ENCODE measurements around the gene SH3BP5L.
"Not testable (repeated sequence)": the region's sequence is repeated elsewhere in the genome, so short reads cannot be mapped to it uniquely, and the experiment has no call there.

The SH3BP5L gene

DNA sequence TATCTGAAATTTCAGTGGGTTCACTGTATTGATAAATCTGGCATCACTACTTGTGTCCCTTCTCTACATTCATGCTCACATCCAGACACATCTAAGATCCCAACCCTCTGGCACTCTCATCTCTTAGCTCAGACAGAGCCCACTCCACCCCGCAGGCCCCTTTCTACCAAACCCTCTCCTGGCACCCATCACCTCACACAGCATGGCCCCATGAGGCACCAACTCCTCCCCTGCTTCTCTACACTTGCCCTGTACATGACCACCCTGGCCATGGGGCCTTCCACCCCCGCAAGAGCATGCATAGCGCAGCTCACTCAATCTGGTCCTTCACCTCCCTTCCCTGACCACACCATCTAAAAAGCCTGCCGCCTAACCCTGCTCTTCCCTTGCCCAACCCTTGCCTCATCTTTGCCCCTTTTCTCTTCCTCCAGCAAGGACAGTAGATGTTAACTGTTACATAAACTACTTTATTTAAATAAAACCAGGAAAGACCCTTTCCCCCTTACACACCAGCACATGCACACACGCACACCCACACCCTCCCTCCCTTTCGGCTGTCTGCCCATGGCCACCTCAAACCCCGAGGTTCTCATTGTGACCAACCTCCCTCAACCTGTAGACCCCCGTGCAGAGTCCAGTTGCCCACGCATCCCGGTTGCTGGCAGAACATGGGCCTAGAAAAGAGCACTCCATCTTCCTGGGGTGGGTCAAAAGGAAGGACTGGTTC is 15.6 kb downstream of the SH3BP5L start:
- no peak for DNase-seq (ENCODE audit: low read depth)

DNA sequence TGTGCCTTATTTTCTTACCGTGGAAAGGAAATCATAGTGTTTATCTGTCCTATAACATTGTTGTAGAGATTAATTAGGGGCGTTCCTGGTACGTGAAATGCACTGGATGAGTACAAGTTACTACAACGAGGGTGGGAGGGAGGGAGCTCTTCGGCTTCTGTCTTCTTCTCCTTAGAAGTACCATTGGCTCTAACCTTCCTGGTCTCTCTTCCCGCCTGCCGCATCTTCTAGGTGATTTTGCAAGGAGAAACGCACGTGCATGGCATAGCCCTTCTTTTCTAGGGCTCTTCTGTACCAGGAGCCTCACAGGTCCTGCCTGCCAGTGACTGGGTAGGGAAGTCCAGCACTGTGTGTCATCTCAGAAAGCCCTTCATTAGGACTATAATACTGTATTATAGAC is 16.8 kb downstream of the SH3BP5L start:
- DNase-seq (ENCODE audit: low read depth), result no peak

DNA sequence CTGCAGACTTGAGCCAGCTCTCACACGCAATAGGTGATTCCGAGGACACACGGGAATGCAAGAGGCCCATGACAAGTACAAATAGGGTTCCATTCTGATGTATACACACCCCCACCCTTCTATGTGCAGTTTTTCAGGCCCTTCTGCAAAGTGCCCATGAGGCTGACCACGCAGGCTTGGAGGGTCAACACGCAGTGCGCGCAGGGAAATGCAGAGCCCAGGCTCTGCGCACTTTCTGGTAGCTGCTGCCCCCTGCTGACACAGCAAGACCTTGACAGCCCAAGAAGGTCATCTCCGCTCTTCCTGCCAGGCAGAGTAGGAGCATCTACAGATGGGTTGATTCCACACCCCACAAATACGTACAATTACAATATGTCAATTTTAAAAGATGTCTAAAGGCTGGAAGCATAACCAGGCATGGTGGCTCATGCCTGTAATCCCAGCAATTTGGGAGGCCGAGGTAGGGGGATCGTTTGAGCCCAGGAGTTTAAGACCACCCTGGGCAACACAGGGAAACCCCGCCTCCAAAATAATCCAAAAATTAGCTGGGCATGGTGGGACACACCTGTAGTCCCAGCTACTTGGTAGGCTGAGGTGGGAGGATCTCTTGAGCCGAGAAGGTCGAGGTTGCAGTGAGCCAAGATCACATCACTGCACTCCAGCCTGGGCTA is 18.5 kb downstream of the SH3BP5L start:
- no peak for DNase-seq (ENCODE audit: low read depth)

DNA sequence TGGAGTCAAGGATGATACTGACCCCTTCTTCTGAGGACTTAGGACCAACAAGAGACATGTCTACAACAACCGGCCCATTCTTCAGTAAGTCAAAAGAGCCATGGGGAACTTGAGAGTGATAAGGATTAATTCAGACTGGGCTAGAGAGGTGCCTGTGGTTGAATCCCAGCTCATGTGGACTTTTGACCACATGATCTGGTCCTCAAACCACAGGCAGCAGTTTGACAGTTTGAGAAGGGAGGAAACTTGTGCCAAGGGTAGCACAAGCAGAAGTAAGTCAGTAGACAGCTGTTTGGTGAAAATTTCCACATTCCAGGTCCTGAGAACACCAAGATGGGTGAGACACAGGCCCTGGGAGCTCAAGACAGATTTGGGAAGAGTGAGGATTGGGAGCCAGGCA is 19.8 kb downstream of the SH3BP5L start:
- peak; percentile 80 for DNase-seq (ENCODE audit: low read depth)

DNA sequence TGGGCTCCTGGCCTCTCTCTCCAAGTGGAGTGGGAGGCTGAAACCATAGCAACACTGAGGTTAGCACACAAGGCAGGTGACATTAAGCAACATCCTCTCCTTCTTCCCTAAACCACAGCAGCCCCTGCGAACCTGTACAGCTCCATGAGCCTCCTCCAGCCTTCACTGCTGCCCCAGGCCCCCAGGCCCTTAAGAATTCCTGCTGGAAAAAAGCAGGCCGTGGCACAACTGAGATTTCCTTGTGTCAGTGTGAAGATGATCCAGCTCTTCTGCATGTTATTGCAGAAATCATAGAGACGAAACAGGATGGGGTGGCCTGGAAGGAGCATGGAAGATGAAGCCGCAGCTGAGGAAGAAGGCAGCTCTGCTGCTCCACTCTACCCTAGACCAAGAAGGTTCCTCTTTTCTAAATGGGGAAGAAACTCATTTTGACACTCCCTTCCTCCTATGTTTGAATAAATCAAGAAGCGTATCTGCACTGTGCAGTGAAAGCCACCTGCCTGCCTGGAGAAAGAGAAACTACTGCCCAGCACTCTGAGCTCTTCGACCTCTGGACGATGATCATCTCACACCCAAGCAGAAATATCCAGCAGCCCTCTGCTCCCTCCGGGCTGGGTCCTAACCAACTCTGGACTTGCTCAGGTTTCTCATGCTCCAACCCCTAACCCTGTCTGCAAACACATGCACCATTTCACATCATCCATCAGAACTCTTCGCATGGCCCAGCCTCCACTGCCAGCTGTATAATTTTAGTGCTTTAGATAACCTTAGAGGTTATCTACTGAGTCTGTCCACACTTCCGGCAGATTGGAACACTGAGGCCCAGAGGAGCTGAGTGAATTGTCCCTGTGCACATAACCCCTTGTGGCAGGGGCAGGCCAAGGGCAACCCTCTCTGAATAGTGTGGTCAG is 20.7 kb downstream of the SH3BP5L start:
- DNase-seq (ENCODE audit: low read depth), result peak; percentile 56

DNA sequence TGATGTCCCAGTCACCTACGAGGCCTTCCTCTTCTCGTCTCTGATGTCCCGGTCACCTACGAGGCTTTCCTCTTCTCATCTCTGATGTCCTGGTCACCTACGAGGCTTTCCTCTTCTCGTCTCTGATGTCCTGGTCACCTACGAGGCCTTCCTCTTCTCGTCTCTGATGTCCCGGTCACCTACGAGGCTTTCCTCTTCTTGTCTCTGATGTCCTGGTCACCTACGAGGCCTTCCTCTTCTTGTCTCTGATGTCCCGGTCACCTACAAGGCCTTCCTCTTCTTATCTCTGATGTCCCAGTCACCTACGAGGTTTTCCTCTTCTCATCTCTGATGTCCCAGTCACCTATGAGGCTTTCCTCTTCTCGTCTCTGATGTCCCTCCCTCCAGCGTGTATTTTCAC is 22.2 kb downstream of the SH3BP5L start:
- not testable (repeated sequence) for DNase-seq (ENCODE audit: low read depth)

DNA sequence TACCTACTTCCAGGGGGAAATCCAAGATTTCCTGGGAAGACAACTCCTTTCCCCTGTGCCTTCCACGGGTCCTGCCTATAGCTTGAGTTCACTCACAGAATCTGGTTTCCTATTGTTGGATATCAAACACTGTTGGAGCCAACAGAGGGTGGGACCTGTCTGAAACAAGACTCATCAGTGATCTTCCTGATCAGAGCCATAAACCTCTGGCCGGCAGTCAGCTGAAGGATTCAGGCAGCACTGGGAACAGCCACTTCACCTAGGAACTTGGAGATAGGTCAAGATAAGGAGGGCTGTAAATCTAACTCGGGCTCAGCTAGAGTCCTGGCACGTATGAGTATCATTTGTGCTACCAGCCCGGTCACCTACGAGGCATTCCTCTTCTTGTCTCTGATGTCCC is 23.3 kb downstream of the SH3BP5L start:
- no peak for DNase-seq (ENCODE audit: low read depth)

DNA sequence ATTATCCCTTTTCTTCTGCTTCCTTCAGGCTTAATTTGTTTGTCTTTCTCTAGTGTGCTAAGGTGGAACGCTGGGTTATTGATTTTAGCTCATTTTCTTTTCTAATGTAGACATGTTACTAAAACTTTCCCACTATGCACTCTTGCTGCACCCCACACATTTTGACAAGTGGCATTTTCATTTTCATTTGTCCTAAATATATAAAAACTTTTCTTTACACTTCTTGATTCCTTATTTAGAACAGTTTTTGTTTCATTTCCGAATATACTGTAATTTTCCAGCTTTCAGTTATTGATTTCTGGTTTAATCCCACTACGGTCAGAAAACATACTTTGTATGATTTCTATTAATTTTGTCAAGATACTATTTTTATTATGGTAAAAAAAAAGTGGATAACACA is 25.3 kb downstream of the SH3BP5L start:
- no peak for DNase-seq (ENCODE audit: low read depth)

DNA sequence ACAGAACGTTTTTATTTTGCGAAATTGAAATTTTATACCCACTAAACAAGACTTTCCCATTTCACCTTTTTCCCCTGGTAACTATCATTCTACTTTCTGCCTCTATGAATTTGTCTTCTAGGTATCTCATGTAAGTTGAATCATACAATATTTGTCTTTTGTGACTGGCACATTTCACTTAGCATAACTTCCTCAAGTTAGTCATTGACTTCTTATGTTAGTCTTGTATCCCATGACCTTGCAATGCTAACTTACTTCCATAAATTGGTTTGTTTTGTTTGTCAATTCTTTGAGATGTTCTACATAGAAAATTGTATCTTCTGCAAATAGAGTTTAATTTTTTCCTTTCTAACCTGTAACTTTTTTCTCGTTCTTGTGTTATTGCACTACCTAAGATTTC is 26.9 kb downstream of the SH3BP5L start:
- DNase-seq (ENCODE audit: low read depth), result no peak

DNA sequence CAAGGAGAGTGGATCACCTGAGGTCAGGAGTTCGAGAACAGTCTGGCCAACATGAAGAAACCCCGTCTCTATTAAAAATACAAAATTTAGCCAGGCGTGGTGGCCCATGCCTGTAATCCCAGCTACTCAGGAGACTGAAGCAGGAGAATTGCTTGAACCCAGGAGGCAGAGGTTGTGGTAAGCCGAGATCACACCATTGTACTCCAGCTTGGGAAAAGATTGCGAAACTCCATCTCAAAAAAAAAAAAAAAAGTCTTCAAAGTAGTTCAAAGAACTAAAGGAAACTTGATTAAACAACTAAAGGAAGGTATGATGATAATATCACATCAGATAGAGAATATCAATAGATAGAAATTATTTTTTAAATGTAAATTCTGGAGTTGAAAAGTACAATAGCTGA is 31.1 kb downstream of the SH3BP5L start:
- not testable (repeated sequence) for DNase-seq (ENCODE audit: low read depth)

DNA sequence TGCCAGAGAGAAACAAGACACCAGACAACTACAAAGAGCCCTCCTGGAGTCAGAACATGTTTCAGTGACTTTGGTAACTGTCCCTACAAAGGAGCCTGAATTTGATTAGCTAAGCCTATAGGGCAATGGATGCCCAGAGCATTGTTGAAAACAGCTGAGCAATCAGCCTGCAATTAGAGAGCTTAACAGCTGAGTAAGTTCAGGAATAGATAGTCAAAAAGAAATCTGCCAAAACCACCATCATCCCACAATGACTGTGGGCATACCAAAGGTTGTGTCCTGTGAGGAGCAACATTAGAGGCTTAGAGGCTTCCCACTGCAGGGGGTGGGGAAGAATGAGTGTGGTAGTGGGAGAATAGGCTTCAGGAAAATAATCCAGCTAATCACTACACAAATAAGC is 32.1 kb downstream of the SH3BP5L start:
- DNase-seq (ENCODE audit: low read depth), result no peak

DNA sequence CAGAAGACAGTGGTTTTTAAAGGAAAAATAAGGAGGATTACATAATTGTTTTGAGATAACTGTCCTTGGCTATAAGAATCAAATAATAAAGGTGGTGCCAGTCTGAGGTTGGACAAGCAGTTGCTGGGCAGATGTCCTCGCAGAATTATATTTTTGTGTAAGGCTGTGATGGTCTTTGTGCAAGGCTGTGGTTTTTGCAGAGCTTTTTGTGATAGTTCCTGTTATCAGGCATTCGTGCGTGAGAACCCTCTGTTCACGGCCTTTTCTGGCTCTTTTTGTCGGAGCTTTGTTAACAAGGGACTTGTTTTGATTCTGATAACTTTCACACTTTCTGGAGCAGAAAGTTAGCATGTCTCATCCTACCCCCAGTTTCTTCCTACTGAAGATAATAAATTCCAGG is 33.4 kb downstream of the SH3BP5L start:
- no peak for DNase-seq (ENCODE audit: low read depth)

DNA sequence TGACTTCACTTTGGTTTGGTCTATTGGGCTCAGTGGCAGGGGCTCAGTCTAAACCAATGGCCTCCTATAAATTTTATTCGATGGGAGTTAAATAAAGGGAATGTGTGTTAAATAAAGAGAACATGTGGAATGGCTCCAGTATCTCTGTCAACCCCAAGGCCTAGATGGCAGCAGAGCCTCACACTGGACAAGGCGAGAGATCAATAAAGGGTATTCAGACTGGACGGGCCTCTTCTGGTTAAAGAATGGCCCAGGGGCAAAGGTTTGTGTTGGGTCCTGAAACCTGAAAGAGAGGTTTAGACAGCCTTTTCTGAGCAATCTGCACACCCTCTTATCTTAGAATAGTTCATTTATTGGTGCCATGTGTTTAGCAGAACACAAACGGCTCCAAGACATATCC is 34.7 kb downstream of the SH3BP5L start:
- no peak for DNase-seq (ENCODE audit: low read depth)

DNA sequence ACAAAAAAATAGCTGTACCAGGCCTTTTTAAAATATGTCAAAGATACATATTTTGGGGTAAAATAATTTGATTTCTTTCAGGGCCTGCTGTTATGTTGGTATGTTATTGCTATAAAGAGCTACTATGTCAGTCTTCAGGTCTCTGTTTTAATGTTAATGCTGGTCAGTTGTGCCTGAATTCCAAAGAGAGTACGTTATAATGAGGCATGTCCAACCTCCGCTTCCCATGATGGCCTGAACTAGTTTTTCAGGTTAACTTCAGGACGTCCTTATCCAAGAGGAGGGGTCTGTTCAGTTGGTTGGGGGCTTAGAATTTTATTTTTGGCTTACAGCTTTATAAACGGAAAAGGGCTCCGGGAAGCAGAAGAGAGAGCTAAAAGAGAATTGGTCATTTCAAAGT is 35.3 kb downstream of the SH3BP5L start:
- DNase-seq (ENCODE audit: low read depth), result no peak

DNA sequence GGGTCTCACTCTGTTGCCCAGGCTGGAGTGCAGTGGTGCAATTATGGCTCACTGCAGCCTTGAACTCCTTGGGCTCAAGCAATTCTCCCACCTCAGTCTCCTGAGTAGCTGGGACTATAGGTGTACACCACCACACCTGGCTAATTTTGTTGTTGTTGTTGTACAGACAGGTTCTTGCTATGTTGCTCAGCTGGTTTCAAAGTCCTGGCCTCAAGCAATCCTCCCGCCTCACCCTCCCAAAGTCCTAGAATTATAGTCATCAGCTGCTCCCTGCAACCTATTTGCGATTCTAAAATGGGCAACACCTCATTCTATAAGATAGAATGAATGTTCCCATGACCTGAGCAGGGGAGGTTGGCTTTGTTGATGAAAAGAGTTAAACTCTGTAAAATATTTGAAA is 36.4 kb downstream of the SH3BP5L start:
- DNase-seq (ENCODE audit: low read depth), result not testable (repeated sequence)

DNA sequence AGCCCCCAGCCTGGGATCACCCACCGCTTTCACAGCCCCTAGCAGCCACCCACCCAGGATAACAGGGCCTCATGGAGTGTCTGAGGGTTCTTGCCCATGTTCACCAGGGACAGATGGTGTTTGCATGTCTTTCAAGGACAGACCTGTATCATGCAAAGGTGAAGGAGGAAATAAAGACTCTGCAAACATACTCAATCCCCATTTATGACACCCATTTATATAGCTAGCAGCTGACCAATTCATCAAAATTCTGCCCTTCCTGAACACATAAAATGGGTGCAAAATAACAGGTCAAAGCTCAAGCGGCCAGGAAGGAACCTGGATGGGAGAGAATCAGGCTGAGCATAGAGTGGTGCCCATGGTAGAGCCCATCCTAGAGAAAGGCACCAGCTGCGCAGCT is 37.4 kb downstream of the SH3BP5L start:
- no peak for DNase-seq (ENCODE audit: low read depth)

DNA sequence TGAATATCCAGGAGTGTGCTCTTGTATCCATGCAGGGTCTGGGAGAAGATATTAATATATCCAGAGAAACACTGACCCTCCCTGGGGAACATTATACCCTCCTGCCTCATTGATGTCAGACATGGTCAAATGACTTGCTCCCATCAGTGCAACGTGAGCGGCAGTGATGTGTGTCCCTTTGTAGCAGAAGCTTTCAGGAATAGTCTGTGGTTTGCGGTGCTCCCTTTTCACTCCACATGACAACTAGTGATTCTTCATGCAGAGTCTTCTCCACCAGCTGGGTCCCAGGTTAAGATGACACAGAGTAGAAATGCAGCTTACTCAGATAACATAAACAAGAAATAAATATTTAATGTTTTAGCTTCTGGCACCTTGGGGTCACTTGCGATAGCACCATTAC is 38.3 kb downstream of the SH3BP5L start:
- DNase-seq (ENCODE audit: low read depth), result no peak

DNA sequence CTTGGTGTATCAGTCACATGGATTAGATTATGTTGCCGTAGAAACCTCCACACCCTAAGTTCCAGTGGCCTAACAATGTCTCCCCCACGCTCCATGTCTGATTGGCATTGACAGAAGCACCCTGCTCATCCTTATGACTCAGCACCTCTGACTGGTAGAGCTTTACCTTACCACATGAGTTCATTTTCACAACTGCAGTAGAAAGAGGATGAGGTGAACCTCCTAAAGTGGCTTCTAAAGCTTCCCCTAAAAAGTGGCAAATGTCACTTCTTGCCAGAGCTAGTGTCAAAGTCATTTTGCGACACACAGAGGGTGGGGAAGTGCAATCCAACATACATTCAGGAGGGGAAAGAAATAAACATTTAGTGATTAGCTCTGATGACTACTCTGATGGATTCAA is 39.6 kb downstream of the SH3BP5L start:
- no peak for DNase-seq (ENCODE audit: low read depth)

DNA sequence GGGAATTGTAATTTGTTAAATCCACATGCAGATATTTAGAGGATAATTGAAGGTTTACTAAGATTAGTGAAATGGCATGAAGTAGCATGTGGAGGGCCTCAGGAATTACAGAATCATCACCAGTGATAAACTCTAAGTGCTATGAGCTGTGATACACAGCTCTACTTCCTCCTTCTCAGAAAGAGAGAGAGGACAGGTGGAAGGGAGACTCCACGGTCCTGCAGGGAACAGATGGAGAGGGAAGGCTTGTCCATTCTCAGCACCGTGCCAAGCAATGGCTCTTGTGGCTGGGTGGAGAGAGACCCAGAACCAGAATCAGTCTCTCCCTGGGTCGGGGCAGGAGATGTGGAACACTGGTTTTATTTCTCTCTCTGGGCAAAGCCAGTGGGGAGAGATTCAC is 42.3 kb downstream of the SH3BP5L start:
- DNase-seq (ENCODE audit: low read depth), result no peak

DNA sequence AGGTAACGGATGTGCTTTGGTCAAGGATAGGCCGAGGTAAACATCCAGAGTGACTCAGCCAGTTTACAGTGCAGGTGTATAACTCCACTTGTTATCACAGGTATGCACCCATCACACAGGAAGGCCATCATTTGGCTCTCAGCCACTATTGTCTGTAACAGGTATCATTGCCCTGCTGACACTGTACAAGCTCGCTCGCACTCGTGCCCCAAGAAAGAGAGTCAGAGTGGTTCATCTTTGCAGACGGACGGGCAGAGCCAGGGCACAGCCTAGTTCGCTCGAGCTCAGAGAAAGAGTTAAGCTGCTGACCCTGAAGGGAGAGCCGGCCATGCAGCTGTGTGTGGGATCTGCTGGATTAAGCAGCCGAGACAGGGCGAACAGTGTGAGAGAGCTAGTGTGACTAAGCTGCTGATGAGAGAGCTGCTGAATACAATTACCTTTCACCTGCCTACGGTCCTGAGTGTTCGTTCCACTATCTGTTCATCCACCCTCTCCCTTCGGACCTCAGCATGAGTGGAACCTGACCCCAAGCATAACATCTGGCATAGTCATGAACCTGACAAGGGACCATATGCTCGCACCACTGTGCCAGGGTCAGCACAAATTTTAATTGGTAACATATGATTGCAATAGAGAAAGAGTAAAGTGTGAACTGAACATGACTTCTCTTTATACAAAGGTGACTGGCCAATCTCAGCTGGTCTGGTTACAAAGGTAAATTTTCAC is 43.1 kb downstream of the SH3BP5L start:
- no peak for DNase-seq (ENCODE audit: low read depth)

DNA sequence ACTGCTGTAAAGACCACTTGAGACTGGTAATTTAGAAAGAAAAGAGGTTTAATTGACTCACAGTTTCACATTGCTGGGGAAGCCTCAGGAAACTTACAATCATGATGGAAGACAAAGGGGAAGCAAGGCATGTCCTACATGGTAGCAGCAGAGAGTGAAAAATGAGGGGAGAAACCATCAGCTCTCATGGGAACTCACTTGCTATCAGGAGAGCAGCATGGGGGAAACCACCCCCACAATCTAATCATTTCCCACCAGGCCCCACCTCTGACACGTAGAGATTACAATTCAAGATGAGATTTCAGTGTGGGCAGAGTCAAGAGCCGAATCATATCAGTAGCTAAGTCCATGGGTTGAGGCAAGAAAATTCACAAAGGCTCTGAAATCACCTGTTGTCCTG is 46.4 kb downstream of the SH3BP5L start:
- DNase-seq (ENCODE audit: low read depth), result peak; percentile 61

DNA sequence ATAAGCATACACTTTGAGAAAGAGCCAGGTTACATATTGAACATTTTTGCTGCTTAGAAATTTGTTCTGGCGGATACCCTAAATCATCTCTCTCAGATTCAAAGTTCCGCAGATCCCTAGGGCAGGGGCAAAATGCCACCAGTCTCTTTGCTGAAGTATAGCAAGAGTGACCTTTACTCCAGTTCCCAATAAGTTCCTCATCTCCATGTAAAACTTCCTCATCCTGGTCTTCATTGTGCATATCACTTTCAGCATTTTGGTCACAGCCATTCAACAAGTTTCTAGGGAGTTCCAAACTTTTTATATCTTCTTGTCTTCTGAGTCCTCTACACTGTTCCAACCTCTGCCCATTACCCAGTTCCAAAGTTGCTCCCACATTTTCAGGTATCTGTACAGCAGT is 46.8 kb downstream of the SH3BP5L start:
- DNase-seq (ENCODE audit: low read depth), result no peak
